Naive thymus-derived CD4-positive, alpha-beta T cell (primary cell): ENCODE measurements around the gene PCSK9. TPM values are rescaled to one million over a fixed set of nuclear protein-coding genes. Genes with fewer than 3 reads are reported as not detected.

Experiments used
- ATAC-seq: fragments of 150-1000 bp; cut with Tn5 transposase; 2 replicates; pipeline ENCODE4 v1.10.0; 2021; ENCODE audit warnings: mild to moderate bottlenecking, moderate library complexity
- CTCF ChIA-PET: fragments of 350-600 bp; sonication (Branson Sonifier 250); formaldehyde crosslinking; loops from one replicate; lab custom pipeline; 2021; ENCODE audit warnings: antibody characterized with exemption; lab: Charles Lee
- POLR2A ChIA-PET: fragments of 350-600 bp; sonication (Branson Sonifier 250); formaldehyde crosslinking; loops from one replicate; lab custom pipeline; 2021; ENCODE audit warnings: antibody characterized with exemption, inconsistent platforms; lab: Charles Lee
- DNase-seq, 9 donors: peaks; one replicate each; pipeline versions ENCODE4 v3.0.0 to v3.0.0-alpha.2; 2020 to 2022; ENCODE audit warnings: mixed read lengths in 1 of 9
- H3K27ac ChIP-seq: one replicate; pipeline ENCODE4 v1.7.0; 2013; ENCODE audit warnings: mild to moderate bottlenecking, low read depth, low read length, moderate library complexity
- H3K27me3 ChIP-seq, 2 donors: one replicate each; pipeline ENCODE4 v1.7.0; 2013; ENCODE audit warnings: low read length in 2 of 2, mild to moderate bottlenecking in 2 of 2, moderate library complexity in 2 of 2; ENCODE audit not compliant: control insufficient read depth in 2 of 2, insufficient read depth in 2 of 2
- H3K36me3 ChIP-seq, 3 experiments: 1 replicate in 2 of 3; 2 replicates in 1 of 3; pipeline ENCODE4 v1.7.0; 2013; ENCODE audit warnings: low read length in 3 of 3, mild to moderate bottlenecking in 3 of 3, moderate library complexity in 1 of 3; ENCODE audit not compliant: insufficient read depth in 3 of 3, control insufficient read depth in 2 of 3
- H3K4me1 ChIP-seq, 2 donors: one replicate each; pipeline ENCODE4 v1.7.0; 2013; ENCODE audit warnings: low read length in 2 of 2, mild to moderate bottlenecking in 2 of 2, moderate library complexity in 1 of 2; ENCODE audit not compliant: control insufficient read depth in 2 of 2, insufficient read depth in 2 of 2
- H3K4me3 ChIP-seq: 2 replicates; pipeline ENCODE4 v1.7.0; 2013; ENCODE audit warnings: mild to moderate bottlenecking, low read length
- H3K9me3 ChIP-seq, 3 experiments: 1 replicate in 2 of 3; 2 replicates in 1 of 3; pipeline ENCODE4 v1.7.0; 2013; ENCODE audit warnings: low read length in 3 of 3; ENCODE audit not compliant: control insufficient read depth in 2 of 3
- H3K27ac Mint-ChIP-seq, 9 donors: one replicate each; pipeline ENCODE4 v1.8.0; 2020 to 2022; ENCODE audit warnings: mixed read lengths in 9 of 9, mild to moderate bottlenecking in 8 of 9, moderate library complexity in 5 of 9, inconsistent platforms in 2 of 9
- H3K27me3 Mint-ChIP-seq, 5 donors: one replicate each; pipeline ENCODE4 v1.8.0; 2021 to 2022; ENCODE audit warnings: mixed read lengths in 5 of 5, mild to moderate bottlenecking in 1 of 5
- H3K36me3 Mint-ChIP-seq, 5 donors: one replicate each; pipeline ENCODE4 v1.8.0; 2020 to 2022; ENCODE audit warnings: mixed read lengths in 5 of 5, mild to moderate bottlenecking in 3 of 5, inconsistent platforms in 1 of 5
- H3K4me1 Mint-ChIP-seq, 7 donors: one replicate each; pipeline ENCODE4 v1.8.0; 2020 to 2022; ENCODE audit warnings: mixed read lengths in 7 of 7, mild to moderate bottlenecking in 3 of 7, inconsistent platforms in 1 of 7
- H3K4me3 Mint-ChIP-seq, 10 donors: one replicate each; pipeline ENCODE4 v1.8.0; 2020 to 2022; ENCODE audit warnings: mild to moderate bottlenecking in 10 of 10, mixed read lengths in 10 of 10, moderate library complexity in 6 of 10, inconsistent platforms in 2 of 10
- H3K9me3 Mint-ChIP-seq, 11 donors: one replicate each; pipeline ENCODE4 v1.8.0; 2020 to 2022; ENCODE audit warnings: mixed read lengths in 11 of 11, mild to moderate bottlenecking in 4 of 11, inconsistent platforms in 1 of 11, moderate library complexity in 1 of 11
- intact Hi-C, 2 donors: fragments of 100-400 bp; cut with micrococcal nuclease; formaldehyde crosslinking; loops; one replicate each; pipeline ENCODE4 v1.15.1; 2023
- polyA plus RNA-seq, 2 donors: library from polyadenylated mRNA; unstranded; fragments of 300-500 nt; fragmentation: Illumina TruSeq; gene quantifications; one replicate each; pipeline ENCODE4 v1.2.3, GENCODE V29; 2021
- total RNA-seq, 6 experiments: library from RNA in 5 of 6; stranded (reverse) in 5 of 6; gene quantifications; 1 replicate in 5 of 6; 2 replicates in 1 of 6; pipeline ENCODE4 v1.2.3 and lab custom pipeline; 2021 to 2026

The PCSK9 gene
- not detected for total RNA-seq
- not detected for polyA plus RNA-seq
- total RNA-seq (lab: John Stamatoyannopoulos, UW) = not detected

- Histone ChIP-seq H3K27ac (no peak within 1 kb of the TSS), H3K27me3 (no peaks in the 10 kb centered on the region), H3K4me1 (no peaks in the 10 kb centered on the region), H3K36me3 (no peaks in the 10 kb centered on the region), H3K9me3 (no peaks in the 10 kb centered on the region), H3K4me3 (no peak within 1 kb of the TSS)
- H3K4me3 Mint-ChIP-seq = no peak within 1 kb of the TSS
- no peaks in the 10 kb centered on the region for H3K36me3 Mint-ChIP-seq
- ChIA-PET POLR2A (no interaction called here), CTCF (no interaction called here)
- intact Hi-C loops = no loop called here
- peak within 1 kb of the TSS in 1 of 9 donors; percentile 39 for H3K27ac Mint-ChIP-seq
- no peaks in the 10 kb centered on the region for H3K9me3 Mint-ChIP-seq
- H3K27me3 Mint-ChIP-seq = peaks cover 50 to 77% (median 58%) of the 10 kb centered on the region in 5 donors
- no peak for DNase-seq
- peaks cover 0 to 6% (median 0%) of the 10 kb centered on the region in 7 donors for H3K4me1 Mint-ChIP-seq
- ATAC-seq = no peak
Observed at GRCh38 chr1:55039342-55040082, at the start of gene PCSK9. Gene PCSK9 (plus strand): TSS chr1:55039548. CDS start chr1:55039838, 290 bp downstream.

- Histone ChIP-seq H3K27me3 (no peaks in the 10 kb centered on the region), H3K36me3 (no peaks in the 10 kb centered on the region), H3K4me3 (no peak overlapping the region), H3K4me1 (peaks cover 0 to under 1% of the 10 kb centered on the region in 2 donors), H3K9me3 (no peaks in the 10 kb centered on the region), H3K27ac (no peak overlapping the region)
- intact Hi-C loops = no loop called here
- no peak for ATAC-seq
- H3K36me3 Mint-ChIP-seq = peaks cover 0 to under 1% (median 0%) of the 10 kb centered on the region in 5 donors
- H3K4me3 Mint-ChIP-seq = no peak overlapping the region
- POLR2A ChIA-PET = no interaction called here
- peaks cover 4 to 6% (median 4%) of the 10 kb centered on the region in 5 donors for H3K27me3 Mint-ChIP-seq
- H3K9me3 Mint-ChIP-seq = no peaks in the 10 kb centered on the region
- no peak overlapping the region for H3K27ac Mint-ChIP-seq
- CTCF ChIA-PET = interaction anchor here (0.9 kb wide), 1 partner anchor 11 kb away, joined by 4 read pairs; no protein-coding TSS in a partner anchor
- no peak for DNase-seq
- peaks cover under 1 to 4% (median 2%) of the 10 kb centered on the region in 7 donors for H3K4me1 Mint-ChIP-seq
Observed at GRCh38 chr1:54989968-54990810, 49.2 kb upstream of the PCSK9 start.

GRCh38 chr1:54990916-54991315 lies 48.4 kb upstream of the PCSK9 start:
- no peaks in the 10 kb centered on the region for H3K27me3 ChIP-seq
- DNase-seq = no peak
- ChIA-PET CTCF (no interaction called here), POLR2A (no interaction called here)
- Mint-ChIP-seq H3K36me3 (peaks cover 0 to 3% (median 0%) of the 10 kb centered on the region in 5 donors), H3K4me1 (peaks cover 7 to 11% (median 9%) of the 10 kb centered on the region in 7 donors), H3K27ac (no peak overlapping the region), H3K4me3 (no peak overlapping the region), H3K9me3 (peaks cover 0 to 3% (median 0%) of the 10 kb centered on the region in 11 donors), H3K27me3 (peaks cover 5 to 12% (median 11%) of the 10 kb centered on the region in 5 donors)
- no peaks in the 10 kb centered on the region for H3K36me3 ChIP-seq
- H3K27ac ChIP-seq = no peak overlapping the region
- no peak overlapping the region for H3K4me3 ChIP-seq
- intact Hi-C loops = no loop called here
- H3K9me3 ChIP-seq = no peaks in the 10 kb centered on the region
- peaks cover 2 to 8% of the 10 kb centered on the region in 2 donors for H3K4me1 ChIP-seq
- ATAC-seq = no peak

DNA sequence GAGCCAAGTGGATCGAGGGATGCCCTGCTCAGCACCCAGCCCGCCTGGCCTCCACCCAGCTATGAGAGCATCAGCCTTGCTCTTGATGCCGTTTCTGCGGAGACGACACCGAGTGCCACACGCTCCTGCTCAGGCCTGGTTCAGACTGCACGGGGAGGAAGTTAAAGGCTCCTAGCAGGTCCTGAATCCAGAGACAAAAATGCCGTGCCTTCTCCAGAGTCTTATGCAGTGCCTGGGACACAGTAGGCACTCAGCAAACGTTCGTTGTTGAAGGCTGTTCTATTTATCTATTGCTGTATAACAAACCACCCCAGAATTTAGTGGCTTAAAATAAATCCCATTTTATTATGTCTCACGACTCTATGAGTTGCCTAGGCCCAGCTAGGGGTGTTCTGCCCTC lies 47.4 kb upstream of the PCSK9 start:
- H3K27ac Mint-ChIP-seq = no peak overlapping the region
- intact Hi-C loops = no loop called here
- no peak overlapping the region for H3K27ac ChIP-seq
- peaks cover 13 to 21% (median 17%) of the 10 kb centered on the region in 7 donors for H3K4me1 Mint-ChIP-seq
- DNase-seq (no peak), ATAC-seq (no peak)
- no peak overlapping the region for H3K4me3 Mint-ChIP-seq
- no peaks in the 10 kb centered on the region for H3K27me3 ChIP-seq
- no peaks in the 10 kb centered on the region for H3K36me3 ChIP-seq
- H3K4me1 ChIP-seq = peaks cover 11 to 13% of the 10 kb centered on the region in 2 donors
- H3K4me3 ChIP-seq = no peak overlapping the region
- ChIA-PET CTCF (no interaction called here), POLR2A (no interaction called here)
- peaks cover 0 to 4% (median 0%) of the 10 kb centered on the region in 5 donors for H3K36me3 Mint-ChIP-seq
- peaks cover 0 to 5% (median 0%) of the 10 kb centered on the region in 11 donors for H3K9me3 Mint-ChIP-seq
- H3K27me3 Mint-ChIP-seq = peaks cover 12 to 21% (median 20%) of the 10 kb centered on the region in 5 donors
- no peaks in the 10 kb centered on the region for H3K9me3 ChIP-seq

- Mint-ChIP-seq H3K9me3 (peaks cover 0 to 5% (median 0%) of the 10 kb centered on the region in 11 donors), H3K27me3 (peaks cover 21 to 33% (median 31%) of the 10 kb centered on the region in 5 donors), H3K36me3 (peaks cover 0 to 4% (median 0%) of the 10 kb centered on the region in 5 donors), H3K4me1 (peaks cover 17 to 27% (median 22%) of the 10 kb centered on the region in 7 donors), H3K27ac (no peak overlapping the region), H3K4me3 (no peak overlapping the region)
- no peak for ATAC-seq
- DNase-seq = no peak
- Histone ChIP-seq H3K27me3 (no peaks in the 10 kb centered on the region), H3K36me3 (no peaks in the 10 kb centered on the region), H3K27ac (no peak overlapping the region), H3K4me1 (peaks cover 13 to 14% of the 10 kb centered on the region in 2 donors), H3K9me3 (no peaks in the 10 kb centered on the region), H3K4me3 (no peak overlapping the region)
- intact Hi-C loops = no loop called here
- ChIA-PET CTCF (no interaction called here), POLR2A (no interaction called here)
Observed at GRCh38 chr1:54993140-54993539, 46.2 kb upstream of the PCSK9 start.

DNA sequence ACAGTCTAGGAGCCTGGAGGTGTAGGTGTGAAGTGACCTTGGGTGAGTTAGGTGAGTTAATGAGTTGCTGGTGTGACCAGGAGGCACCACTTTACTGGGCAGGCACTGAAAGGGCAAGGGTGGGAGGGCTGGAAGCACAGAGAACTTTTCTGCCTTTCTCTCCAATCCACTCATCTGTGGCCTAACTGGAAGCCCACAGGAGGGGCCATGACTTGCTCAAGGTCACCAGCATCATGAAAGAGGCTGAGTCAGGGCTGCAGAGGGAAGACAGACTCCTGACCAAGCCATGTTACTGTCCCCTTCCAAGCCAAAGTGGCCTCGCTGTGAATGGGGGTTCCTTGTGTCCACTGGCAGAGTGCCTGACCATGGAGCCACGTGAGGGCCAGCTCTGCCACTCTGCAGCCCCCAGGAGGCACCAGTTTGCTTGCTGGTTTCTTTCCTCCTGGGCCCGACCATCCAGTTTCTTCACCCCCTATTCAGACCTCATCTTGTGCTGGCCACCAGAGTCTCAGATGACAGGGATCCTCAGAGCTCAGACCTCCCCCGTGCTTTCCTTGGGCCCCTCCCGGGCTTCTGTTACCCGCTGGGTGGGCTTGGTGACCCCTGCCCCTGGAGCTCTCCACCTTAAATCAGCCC lies 44.9 kb upstream of the PCSK9 start:
- Histone ChIP-seq H3K4me3 (no peak overlapping the region), H3K27me3 (no peaks in the 10 kb centered on the region), H3K36me3 (no peaks in the 10 kb centered on the region), H3K4me1 (peaks cover 13 to 14% of the 10 kb centered on the region in 2 donors), H3K9me3 (no peaks in the 10 kb centered on the region), H3K27ac (no peak overlapping the region)
- ATAC-seq (no peak), DNase-seq (no peak)
- H3K27me3 Mint-ChIP-seq = peaks cover 21 to 40% (median 35%) of the 10 kb centered on the region in 5 donors
- peaks cover 0 to 5% (median 0%) of the 10 kb centered on the region in 11 donors for H3K9me3 Mint-ChIP-seq
- CTCF ChIA-PET = no interaction called here
- peaks cover 0 to 4% (median 0%) of the 10 kb centered on the region in 5 donors for H3K36me3 Mint-ChIP-seq
- intact Hi-C loops = no loop called here
- H3K27ac Mint-ChIP-seq = no peak overlapping the region
- peaks cover 17 to 27% (median 22%) of the 10 kb centered on the region in 7 donors for H3K4me1 Mint-ChIP-seq
- no peak overlapping the region for H3K4me3 Mint-ChIP-seq
- POLR2A ChIA-PET = interaction anchor here (0.6 kb wide), 1 partner anchor 10 kb away, joined by 4 read pairs; no protein-coding TSS in a partner anchor
